DND-41 (cell line): ENCODE data around the gene RNF220.

Experiments
- CTCF ChIP-seq: IDR thresholded peaks from 2 replicates; pipeline ENCODE4 v1.5.1; 2012; ENCODE audit warnings: borderline replicate concordance, low read length, moderate library complexity, mild to moderate bottlenecking; ENCODE audit not compliant: poor library complexity, severe bottlenecking; ENCODE audit errors: extremely low read depth
- EZH2 ChIP-seq: IDR thresholded peaks from 3 replicates; pipeline ENCODE4 v1.6.1; 2012; ENCODE audit warnings: borderline replicate concordance, low read depth, mild to moderate bottlenecking, moderate library complexity, low read length, inconsistent platforms; ENCODE audit not compliant: severe bottlenecking

GRCh38 chr1:44625348-44625747 is 220.3 kb downstream of the RNF220 start:
- TF ChIP-seq CTCF, result no peak
- no peak for TF ChIP-seq EZH2
